GM21786 (cell line): ENCODE measurements around the gene MACROD1.

Source experiments
- ATAC-seq: cut with Tn5 transposase; IDR thresholded peaks from one replicate; pipeline ENCODE4 v1.9.1; 2021; ENCODE audit not compliant: unreplicated experiment

MACROD1 gene

GRCh38 chr11:64131683-64132190 lies 34.2 kb downstream of the MACROD1 start:
- no peak for ATAC-seq

- no peak for ATAC-seq
These were observed 35.3 kb downstream of the MACROD1 start for GRCh38 chr11:64130618-64131017.

GRCh38 chr11:64129403-64129802 lies 36.5 kb downstream of the MACROD1 start:
- ATAC-seq: no peak

GRCh38 chr11:64128255-64129006 lies 37.5 kb downstream of the MACROD1 start:
- no peak for ATAC-seq

GRCh38 chr11:64127267-64128072 lies 38.4 kb downstream of the MACROD1 start:
- no peak for ATAC-seq

GRCh38 chr11:64126796-64127195 lies 39.1 kb downstream of the MACROD1 start:
- no peak for ATAC-seq

- ATAC-seq: no peak
These were observed 39.5 kb downstream of the MACROD1 start for GRCh38 chr11:64126371-64126770.

GRCh38 chr11:64125676-64126075 lies 40.2 kb downstream of the MACROD1 start:
- ATAC-seq: no peak

- ATAC-seq: no peak
These were observed 41.8 kb downstream of the MACROD1 start for GRCh38 chr11:64124147-64124546.

GRCh38 chr11:64123679-64124078 lies 42.2 kb downstream of the MACROD1 start:
- no peak for ATAC-seq

GRCh38 chr11:64122411-64123410 lies 43.2 kb downstream of the MACROD1 start:
- no peak for ATAC-seq

GRCh38 chr11:64121663-64122410 lies 44.1 kb downstream of the MACROD1 start:
- ATAC-seq: no peak

GRCh38 chr11:64120951-64121569 lies 44.9 kb downstream of the MACROD1 start:
- no peak for ATAC-seq

GRCh38 chr11:64119700-64120099 lies 46.2 kb downstream of the MACROD1 start:
- ATAC-seq: no peak

- no peak for ATAC-seq
These were observed 46.8 kb downstream of the MACROD1 start for GRCh38 chr11:64118876-64119665.

- no peak for ATAC-seq
These were observed 48.0 kb downstream of the MACROD1 start for GRCh38 chr11:64117763-64118459.

GRCh38 chr11:64115531-64116522 lies 50.1 kb downstream of the MACROD1 start:
- no peak for ATAC-seq
